Sigmoid colon (tissue), 7 donors: Measurements from ENCODE around the gene VMP1. TPM values are rescaled to one million over a fixed set of nuclear protein-coding genes. Genes with fewer than 3 reads are reported as not detected.
"Not testable (repeated sequence)": the region's sequence is repeated elsewhere in the genome, so short reads cannot be mapped to it uniquely, and the experiment has no call there.

ENCODE experiments used
- DNase-seq: peaks from one replicate; pipeline ENCODE4 v3.0.0-alpha.2; 2019
- H3K27ac ChIP-seq, 4 donors: fragments of 200-600 bp; sonication (generic); one replicate each; pipeline ENCODE4 v1.5.1; 2016 to 2019; ENCODE audit warnings: mild to moderate bottlenecking in 1 of 4
- H3K27me3 ChIP-seq, 3 donors: fragments of 200-600 bp; sonication (generic); one replicate each; pipeline ENCODE4 v1.5.1; 2019; ENCODE audit warnings: mild to moderate bottlenecking in 1 of 3
- H3K36me3 ChIP-seq, 4 donors: fragments of 200-600 bp; sonication (generic); one replicate each; pipeline ENCODE4 v1.5.1; 2016 to 2019
- H3K4me1 ChIP-seq, 4 donors: fragments of 200-600 bp; sonication (generic); one replicate each; pipeline ENCODE4 v1.5.1; 2017 to 2019
- H3K4me3 ChIP-seq, 4 donors: fragments of 200-600 bp; sonication (generic); one replicate each; pipeline ENCODE4 v1.5.1; 2017 to 2019; ENCODE audit warnings: mild to moderate bottlenecking in 2 of 4, moderate library complexity in 1 of 4
- H3K9me3 ChIP-seq, 4 donors: fragments of 200-600 bp in 3 of 4; sonication (generic) in 3 of 4; one replicate each; pipeline versions ENCODE4 v1.5.1 to v1.6.1; 2013 to 2019
- EP300 ChIP-seq, 4 donors: sonication (generic); formaldehyde crosslinking; IDR thresholded peaks; one replicate each; pipeline ENCODE4 v1.6.1; 2017; ENCODE audit warnings: antibody characterized with exemption in 4 of 4
- POLR2A ChIP-seq, 2 donors: fragments of 450-650 bp; IDR thresholded peaks; one replicate each; pipeline ENCODE4 v1.6.1; 2016; ENCODE audit warnings: antibody characterized with exemption in 2 of 2, mild to moderate bottlenecking in 2 of 2, moderate library complexity in 2 of 2
- POLR2AphosphoS5 ChIP-seq, 4 donors: sonication (generic); formaldehyde crosslinking; IDR thresholded peaks; one replicate each; pipeline ENCODE4 v1.6.1; 2017; ENCODE audit warnings: antibody characterized with exemption in 4 of 4
- WGBS, 2 donors: extraction: QIAGEN DNeasy Blood & Tissue Kit; methylation state at CpG; one replicate each; pipeline ENCODE4 v1.1.7; 2013; 5-methylcytosine and 5-hydroxymethylcytosine counted together
- intact Hi-C: fragments of 100-400 bp; cut with DNase I; formaldehyde crosslinking; loops from one replicate; pipeline ENCODE4 v1.15.1; 2023
- polyA plus RNA-seq, 3 donors: library from polyadenylated mRNA; stranded (reverse); fragments of 200-250 nt; gene quantifications; one replicate each; pipeline ENCODE4 v1.2.3, GENCODE V29; 2013
- total RNA-seq, 4 donors: library from RNA; depleted of rRNA; stranded (reverse); fragments of >200 nt; gene quantifications; one replicate each; pipeline ENCODE4 v1.1.0, GENCODE V29; 2016
- TF ChIP-seq, protein P1 (sequence below), 4 experiments: fragments of 450-650 bp in 3 of 4; fragments of 200-600 bp in 1 of 4; IDR thresholded peaks; one replicate each; pipeline ENCODE4 v1.5.1; 2016 to 2019; ENCODE audit warnings: antibody characterized with exemption in 4 of 4, mild to moderate bottlenecking in 3 of 4, moderate library complexity in 2 of 4
- donor health status: healthy with polysubstance abuse.
- donor health status: Bipolar disorder and iron deficiency.
- donor health status: healthy.

Gene VMP1
- total and polyA plus RNA-seq, 7 donors, result 26.1 to 247 (median 132) TPM

DNA sequence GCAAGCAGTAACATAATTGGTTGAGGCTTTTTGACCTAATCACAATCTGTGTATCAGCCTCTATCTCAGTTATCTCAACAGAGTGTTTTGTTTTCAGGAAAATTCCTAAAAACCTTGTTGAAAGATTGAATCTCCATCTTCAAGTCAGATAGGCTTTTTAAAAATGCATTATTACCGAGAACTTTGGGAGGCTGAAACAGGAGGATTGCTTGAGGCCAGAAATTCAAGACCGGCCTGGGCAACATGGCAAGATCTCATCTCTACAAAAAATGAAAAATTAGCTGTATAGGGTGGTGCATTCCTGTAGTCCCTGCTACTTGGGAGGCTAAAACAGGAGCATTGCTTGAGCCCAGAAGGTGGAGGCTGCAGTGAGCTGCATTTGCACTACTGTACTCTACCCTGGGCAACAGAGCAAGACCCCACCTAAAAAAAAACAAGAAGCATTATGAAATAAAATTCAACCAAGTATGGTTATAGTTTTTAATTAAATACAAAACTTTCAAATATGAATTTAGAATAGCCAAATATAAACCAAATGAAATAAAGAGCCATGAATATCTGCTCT is 68.4 kb downstream of the VMP1 start:
- H3K36me3 ChIP-seq, result peaks cover 9 to 50% (median 22%) of the 10 kb centered on the region in 4 donors
- no peaks in the 10 kb centered on the region for H3K27me3 ChIP-seq
- TF ChIP-seq POLR2AphosphoS5 (IDR thresholded peaks at IDR 0.05) (no peak), POLR2A (IDR thresholded peaks at IDR 0.05) (no peak), EP300 (IDR thresholded peaks at IDR 0.05) (no peak)
- TF ChIP-seq, protein P1, sequence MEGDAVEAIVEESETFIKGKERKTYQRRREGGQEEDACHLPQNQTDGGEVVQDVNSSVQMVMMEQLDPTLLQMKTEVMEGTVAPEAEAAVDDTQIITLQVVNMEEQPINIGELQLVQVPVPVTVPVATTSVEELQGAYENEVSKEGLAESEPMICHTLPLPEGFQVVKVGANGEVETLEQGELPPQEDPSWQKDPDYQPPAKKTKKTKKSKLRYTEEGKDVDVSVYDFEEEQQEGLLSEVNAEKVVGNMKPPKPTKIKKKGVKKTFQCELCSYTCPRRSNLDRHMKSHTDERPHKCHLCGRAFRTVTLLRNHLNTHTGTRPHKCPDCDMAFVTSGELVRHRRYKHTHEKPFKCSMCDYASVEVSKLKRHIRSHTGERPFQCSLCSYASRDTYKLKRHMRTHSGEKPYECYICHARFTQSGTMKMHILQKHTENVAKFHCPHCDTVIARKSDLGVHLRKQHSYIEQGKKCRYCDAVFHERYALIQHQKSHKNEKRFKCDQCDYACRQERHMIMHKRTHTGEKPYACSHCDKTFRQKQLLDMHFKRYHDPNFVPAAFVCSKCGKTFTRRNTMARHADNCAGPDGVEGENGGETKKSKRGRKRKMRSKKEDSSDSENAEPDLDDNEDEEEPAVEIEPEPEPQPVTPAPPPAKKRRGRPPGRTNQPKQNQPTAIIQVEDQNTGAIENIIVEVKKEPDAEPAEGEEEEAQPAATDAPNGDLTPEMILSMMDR (IDR thresholded peaks at IDR 0.05), result no peak
- intact Hi-C loops, result no loop called here
- WGBS, 2 donors, result 95 to 99% methylated on average over 2 of the region's 2 CpGs
- H3K4me3 ChIP-seq, result no peak overlapping the region
- no peaks in the 10 kb centered on the region for H3K9me3 ChIP-seq
- DNase-seq, result no peak
- peaks cover 0 to 3% (median 0%) of the 10 kb centered on the region in 4 donors for H3K4me1 ChIP-seq
- H3K27ac ChIP-seq, result no peak overlapping the region

DNA sequence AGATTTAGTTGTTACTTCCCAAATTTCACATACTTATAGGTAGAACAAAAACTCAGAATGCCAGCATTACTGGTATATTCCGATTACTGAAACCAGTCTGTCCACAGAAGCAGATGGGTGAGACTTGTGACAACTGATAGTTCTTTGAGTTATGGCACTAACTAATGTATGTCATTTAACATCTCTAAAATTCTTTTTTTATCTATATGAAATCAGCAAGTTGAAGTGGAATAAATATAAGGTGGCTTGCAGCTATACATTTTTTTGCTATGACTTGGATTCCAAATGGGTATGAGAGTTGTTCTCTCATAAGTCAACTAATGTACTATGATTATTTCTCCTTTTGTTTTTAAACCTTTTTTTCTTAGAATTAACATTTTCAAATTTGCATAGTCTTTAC is 69.1 kb downstream of the VMP1 start:
- Histone ChIP-seq H3K9me3 (no peaks in the 10 kb centered on the region), H3K36me3 (peaks cover 9 to 50% (median 22%) of the 10 kb centered on the region in 4 donors), H3K27me3 (no peaks in the 10 kb centered on the region), H3K27ac (no peak overlapping the region), H3K4me1 (peaks cover 0 to 3% (median 0%) of the 10 kb centered on the region in 4 donors), H3K4me3 (no peak overlapping the region)
- no peak for DNase-seq
- intact Hi-C loops, result no loop called here
- TF ChIP-seq POLR2AphosphoS5 (IDR thresholded peaks at IDR 0.05) (no peak), EP300 (IDR thresholded peaks at IDR 0.05) (no peak), POLR2A (IDR thresholded peaks at IDR 0.05) (no peak)
- TF ChIP-seq, protein P1 (IDR thresholded peaks at IDR 0.05), result no peak
- 96 to 100% methylated on average over 1 of the region's 1 CpG for WGBS, 2 donors

DNA sequence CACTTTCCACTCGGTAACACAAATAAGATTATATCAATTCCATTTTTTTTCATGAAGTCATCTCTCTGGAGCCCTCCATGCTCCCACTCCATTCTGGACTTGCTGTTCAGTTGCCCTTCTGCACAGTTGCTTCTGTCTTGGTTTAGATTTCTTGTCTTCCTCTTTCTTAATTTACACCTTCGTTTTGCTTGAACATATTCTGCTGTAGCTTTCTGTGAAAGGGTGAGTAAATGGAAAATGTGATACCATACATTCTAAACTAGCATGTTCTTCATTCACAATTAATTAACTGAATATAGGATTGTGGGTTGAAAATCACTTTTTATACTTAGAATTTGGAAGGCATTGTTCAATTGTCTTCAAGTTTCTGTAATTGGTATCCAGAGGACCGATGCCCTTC is 69.6 kb downstream of the VMP1 start:
- intact Hi-C loops, result no loop called here
- WGBS, 2 donors, result 77 to 92% methylated on average over 3 of the region's 3 CpGs
- Histone ChIP-seq H3K9me3 (no peaks in the 10 kb centered on the region), H3K4me1 (peaks cover 0 to 3% (median 0%) of the 10 kb centered on the region in 4 donors), H3K4me3 (no peak overlapping the region), H3K27ac (no peak overlapping the region), H3K36me3 (peaks cover 9 to 50% (median 22%) of the 10 kb centered on the region in 4 donors), H3K27me3 (no peaks in the 10 kb centered on the region)
- TF ChIP-seq, protein P1 (IDR thresholded peaks at IDR 0.05), result no peak
- TF ChIP-seq POLR2AphosphoS5 (IDR thresholded peaks at IDR 0.05), result no peak
- TF ChIP-seq POLR2A (IDR thresholded peaks at IDR 0.05), result no peak
- no peak for TF ChIP-seq EP300 (IDR thresholded peaks at IDR 0.05)
- DNase-seq, result no peak

DNA sequence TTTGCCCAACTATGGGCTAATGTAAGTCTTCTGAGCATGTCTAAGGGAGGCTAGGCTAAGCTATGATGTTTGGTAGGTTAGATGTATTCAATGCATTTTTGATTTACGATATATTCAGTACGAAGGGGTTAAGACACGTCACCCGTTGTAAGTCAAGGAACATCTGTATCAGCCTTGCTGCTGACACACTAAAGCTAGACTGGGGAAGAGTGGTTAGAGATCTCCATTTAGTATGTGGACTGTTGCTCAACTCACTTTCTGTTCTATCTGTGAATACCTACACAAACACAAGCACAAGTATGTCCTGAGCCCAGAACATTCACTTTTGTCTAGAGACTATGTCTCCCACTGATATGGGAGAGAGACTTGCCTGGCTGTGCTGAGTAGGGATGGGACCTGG is 71.5 kb downstream of the VMP1 start:
- peak overlapping the region in 1 of 4 donors; percentile 2 for H3K27ac ChIP-seq
- H3K36me3 ChIP-seq, result peaks cover 9 to 45% (median 20%) of the 10 kb centered on the region in 4 donors
- intact Hi-C loops, result no loop called here
- peaks cover 0 to 19% (median 10%) of the 10 kb centered on the region in 4 donors for H3K4me1 ChIP-seq
- no peak for DNase-seq
- no peak for TF ChIP-seq EP300 (IDR thresholded peaks at IDR 0.05)
- no peak for TF ChIP-seq POLR2A (IDR thresholded peaks at IDR 0.05)
- TF ChIP-seq, protein P1 (IDR thresholded peaks at IDR 0.05), result no peak
- no peak overlapping the region for H3K4me3 ChIP-seq
- no peaks in the 10 kb centered on the region for H3K27me3 ChIP-seq
- 93 to 94% methylated on average over 4 of the region's 4 CpGs for WGBS, 2 donors
- H3K9me3 ChIP-seq, result no peaks in the 10 kb centered on the region

DNA sequence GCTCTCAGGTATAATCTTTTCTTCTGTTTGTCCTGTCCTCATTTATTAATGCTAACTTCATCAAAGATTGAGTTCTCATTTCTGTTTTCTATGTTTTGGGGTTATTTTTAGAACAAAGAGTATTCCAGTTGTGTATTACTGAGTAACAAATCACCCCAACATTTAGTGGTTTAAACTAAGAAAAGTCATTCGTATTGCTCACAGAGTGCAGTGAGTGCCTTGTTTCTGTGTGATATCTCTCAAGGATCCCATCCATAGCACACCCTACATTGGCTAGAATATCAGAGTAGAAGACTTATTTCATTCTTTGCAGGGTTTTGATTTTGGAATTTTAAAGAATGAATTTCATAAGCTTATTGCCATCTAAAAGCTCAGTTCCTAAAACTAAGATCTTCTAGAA is 72.1 kb downstream of the VMP1 start:
- intact Hi-C loops, result no loop called here
- Histone ChIP-seq H3K27ac (peak overlapping the region in 2 of 4 donors; percentile 2 to 15), H3K36me3 (peaks cover 9 to 40% (median 18%) of the 10 kb centered on the region in 4 donors), H3K27me3 (no peaks in the 10 kb centered on the region), H3K4me3 (no peak overlapping the region), H3K4me1 (peaks cover 0 to 25% (median 15%) of the 10 kb centered on the region in 4 donors), H3K9me3 (no peaks in the 10 kb centered on the region)
- 78 to 87% methylated on average over 1 of the region's 1 CpG for WGBS, 2 donors
- TF ChIP-seq, protein P1 (IDR thresholded peaks at IDR 0.05), result no peak
- no peak for TF ChIP-seq EP300 (IDR thresholded peaks at IDR 0.05)
- no peak for TF ChIP-seq POLR2AphosphoS5 (IDR thresholded peaks at IDR 0.05)
- TF ChIP-seq POLR2A (IDR thresholded peaks at IDR 0.05), result no peak
- no peak for DNase-seq

DNA sequence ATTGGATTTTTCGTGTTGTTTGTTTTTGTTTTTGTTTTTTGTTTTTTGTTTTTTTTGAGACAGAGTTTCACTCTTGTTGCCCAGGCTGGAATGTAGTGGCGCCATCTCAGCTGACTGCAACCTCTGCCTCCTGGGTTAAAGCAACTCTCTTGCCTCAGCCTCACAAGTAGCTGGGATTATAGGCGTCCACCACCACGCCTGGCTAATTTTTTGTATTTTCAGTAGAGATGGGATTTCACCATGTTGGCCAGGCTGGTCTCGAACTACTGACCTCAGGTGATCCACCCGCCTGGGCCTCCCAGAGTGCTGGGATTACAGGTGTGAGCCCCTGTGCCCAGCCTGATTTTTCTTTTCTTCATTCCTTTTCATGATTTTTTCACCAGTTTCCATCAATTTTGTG is 73.1 kb downstream of the VMP1 start:
- H3K36me3 ChIP-seq, result peaks cover 8 to 30% (median 11%) of the 10 kb centered on the region in 4 donors
- H3K27me3 ChIP-seq, H3K4me3 ChIP-seq, intact Hi-C loops, DNase-seq, H3K9me3 ChIP-seq: not testable (repeated sequence)
- peak overlapping the region in 2 of 4 donors; percentile 57 to 84 for H3K27ac ChIP-seq
- H3K4me1 ChIP-seq, result peaks cover 0 to 35% (median 23%) of the 10 kb centered on the region in 4 donors
- 92 to 96% methylated on average over 6 of the region's 6 CpGs for WGBS, 2 donors
